Measurements from ENCODE around the gene OR5C1.
"Not testable (repeated sequence)": the region's sequence is repeated elsewhere in the genome, so short reads cannot be mapped to it uniquely, and the experiment has no call there.

OR5C1 gene

GRCh38 chr9:122812736-122813135 is 24.0 kb downstream of the OR5C1 start:
- DNase-seq = no peak

GRCh38 chr9:122814545-122814944 is 25.8 kb downstream of the OR5C1 start:
- DNase-seq = no peak

GRCh38 chr9:122815544-122815943 is 26.8 kb downstream of the OR5C1 start:
- DNase-seq = no peak

GRCh38 chr9:122816163-122816867 is 27.6 kb downstream of the OR5C1 start:
- DNase-seq = no peak

GRCh38 chr9:122819326-122819725 is 30.6 kb downstream of the OR5C1 start:
- no peak for DNase-seq

- DNase-seq = no peak
These were observed 31.2 kb downstream of the OR5C1 start for GRCh38 chr9:122819791-122820489.

GRCh38 chr9:122820490-122820845 is 31.7 kb downstream of the OR5C1 start:
- no peak for DNase-seq

GRCh38 chr9:122821278-122821943 is 32.7 kb downstream of the OR5C1 start:
- DNase-seq = no peak

GRCh38 chr9:122822056-122822455 is 33.3 kb downstream of the OR5C1 start:
- DNase-seq = no peak

- DNase-seq = no peak
These were observed 34.2 kb downstream of the OR5C1 start for GRCh38 chr9:122822938-122823337.

GRCh38 chr9:122827761-122828093 is 39.0 kb downstream of the OR5C1 start:
- no peak for DNase-seq

GRCh38 chr9:122828965-122829284 is 40.2 kb downstream of the OR5C1 start:
- not testable (repeated sequence) for DNase-seq

GRCh38 chr9:122832194-122832593 is 43.5 kb downstream of the OR5C1 start:
- DNase-seq = no peak

GRCh38 chr9:122835313-122835731 is 46.6 kb downstream of the OR5C1 start:
- no peak for DNase-seq

- DNase-seq = no peak
These were observed 48.6 kb downstream of the OR5C1 start for GRCh38 chr9:122837266-122837850.

- DNase-seq = not testable (repeated sequence)
These were observed 49.7 kb downstream of the OR5C1 start for GRCh38 chr9:122838441-122838840.
